PC-9 (cell line): ENCODE data around the gene S100A5. TPM values are rescaled to one million over a fixed set of nuclear protein-coding genes. Genes with fewer than 3 reads are reported as not detected.

Experiments
- BruUV-seq: library from RNA; stranded (reverse); fragments of 400-500 nt; replicated peaks from 2 replicates; lab custom pipeline; 2021; lab: Mats Ljungman, UMichigan
- CTCF ChIA-PET: fragments of 300-600 bp; sonication (Branson Sonifier 250); formaldehyde crosslinking; loops from one replicate; lab custom pipeline; 2022; ENCODE audit warnings: antibody characterized with exemption; lab: Charles Lee
- POLR2A ChIA-PET: fragments of 300-600 bp; sonication (Branson Sonifier 250); formaldehyde crosslinking; loops from one replicate; lab custom pipeline; 2022; ENCODE audit warnings: antibody characterized with exemption; ENCODE audit not compliant: unreplicated experiment; lab: Charles Lee
- DNase-seq, 2 experiments: peaks; one replicate each; pipeline versions ENCODE4 v3.0.0 to v3.0.0-alpha.2; 2015 to 2022; ENCODE audit warnings: mixed read lengths in 1 of 2
- H2AFZ ChIP-seq: fragments of 200-600 bp; sonication (generic); 2 replicates; pipeline ENCODE4 v1.8.1; 2017; ENCODE audit warnings: antibody characterized with exemption
- H3F3A ChIP-seq: fragments of 200-600 bp; sonication (generic); 2 replicates; pipeline ENCODE4 v1.8.1; 2017; ENCODE audit warnings: antibody characterized with exemption, mild to moderate bottlenecking, low read depth; ENCODE audit not compliant: insufficient read depth
- H3K27ac ChIP-seq: fragments of 200-600 bp; sonication (generic); 2 replicates; pipeline ENCODE4 v1.6.1; 2016; ENCODE audit warnings: mixed run types
- H3K27me3 ChIP-seq: fragments of 200-600 bp; sonication (generic); 2 replicates; pipeline ENCODE4 v1.6.1; 2016; ENCODE audit warnings: low read depth, mixed run types; ENCODE audit not compliant: insufficient read depth
- H3K36me3 ChIP-seq: fragments of 200-600 bp; sonication (generic); 2 replicates; pipeline ENCODE4 v1.6.1; 2016; ENCODE audit warnings: low read depth, mixed run types
- H3K4me1 ChIP-seq: fragments of 200-600 bp; sonication (generic); replicated peaks from 2 replicates; pipeline ENCODE4 v1.6.1; 2016; ENCODE audit warnings: mixed run types; ENCODE audit not compliant: insufficient read depth
- H3K4me2 ChIP-seq: fragments of 200-600 bp; sonication (generic); 2 replicates; pipeline ENCODE4 v1.6.1; 2017; ENCODE audit warnings: mixed run types
- H3K4me3 ChIP-seq: fragments of 200-600 bp; sonication (generic); 2 replicates; pipeline ENCODE4 v1.6.1; 2016; ENCODE audit warnings: mixed run types
- H3K79me2 ChIP-seq: fragments of 200-600 bp; sonication (generic); 2 replicates; pipeline ENCODE4 v1.6.1; 2017; ENCODE audit warnings: low read depth, mixed run types
- H3K9me2 ChIP-seq: fragments of 200-600 bp; sonication (generic); 2 replicates; pipeline ENCODE4 v1.8.1; 2017; ENCODE audit warnings: mild to moderate bottlenecking; ENCODE audit not compliant: insufficient read depth
- H3K9me3 ChIP-seq: fragments of 200-600 bp; sonication (generic); 2 replicates; pipeline ENCODE4 v1.8.1; 2016; ENCODE audit warnings: low read depth; ENCODE audit not compliant: insufficient read depth
- H4K20me1 ChIP-seq: fragments of 200-600 bp; sonication (generic); 2 replicates; pipeline ENCODE4 v1.8.1; 2017; ENCODE audit not compliant: insufficient read depth
- CTCF ChIP-seq: fragments of 200-600 bp; sonication (generic); conservative IDR thresholded peaks from 2 replicates; pipeline ENCODE4 v1.6.1; 2017; ENCODE audit warnings: mixed run types, antibody characterized with exemption, mild to moderate bottlenecking, moderate library complexity
- EZH2 ChIP-seq: fragments of 200-600 bp; sonication (generic); IDR thresholded peaks from 2 replicates; pipeline ENCODE4 v1.8.0; 2017; ENCODE audit warnings: antibody characterized with exemption, low read depth
- intact Hi-C: fragments of 100-400 bp; cut with micrococcal nuclease; formaldehyde crosslinking; loops from one replicate; pipeline ENCODE4 v1.10.0; 2022; ENCODE audit not compliant: unreplicated experiment
- total RNA-seq: library from RNA; stranded (reverse); gene quantifications from 2 replicates; pipeline ENCODE4 v1.2.3, GENCODE V29; 2021

The S100A5 gene
- total RNA-seq, 1 experiment from 2014 or later = 11.1 TPM

DNA sequence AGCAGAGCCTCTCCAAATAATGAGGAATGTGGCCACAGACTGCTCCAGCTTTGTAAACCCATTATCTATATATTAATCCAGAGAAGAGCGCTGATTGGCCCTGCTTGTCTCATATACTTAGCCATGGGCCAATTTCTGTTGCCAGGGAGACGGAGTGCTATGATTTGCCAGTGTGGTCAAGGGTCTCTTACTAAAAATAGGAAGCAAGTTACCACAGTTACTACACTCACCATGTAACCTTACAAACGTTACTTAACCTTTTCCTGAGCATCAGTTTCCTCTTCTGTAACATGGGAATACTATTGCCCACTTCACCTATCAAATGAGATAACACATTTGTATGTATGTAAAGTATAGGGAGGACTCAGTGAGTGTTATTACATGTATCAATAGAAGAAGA lies 32.6 kb upstream of the S100A5 start:
- no peaks in the 10 kb centered on the region for H3K79me2 ChIP-seq
- H3K4me1 ChIP-seq = peaks cover 21% of the 10 kb centered on the region
- no peak overlapping the region for H2AFZ ChIP-seq
- TF ChIP-seq EZH2 (no peak), CTCF (no peak)
- POLR2A ChIA-PET = no interaction called here
- intact Hi-C loops = loop anchor here (5.0 kb wide), 1 partner anchor 84 kb away; the partner anchor contains the start of gene SNAPIN
- no peaks in the 10 kb centered on the region for H3K27me3 ChIP-seq
- no peaks in the 10 kb centered on the region for H3K9me2 ChIP-seq
- no peaks in the 10 kb centered on the region for H3K9me3 ChIP-seq
- H3K27ac ChIP-seq = peak overlapping the region; percentile 75
- no peaks in the 10 kb centered on the region for H3K36me3 ChIP-seq
- H4K20me1 ChIP-seq = no peaks in the 10 kb centered on the region
- H3F3A ChIP-seq = peaks cover 19% of the 10 kb centered on the region
- CTCF ChIA-PET = interaction anchor here (1.0 to 1.9 kb wide), 5 partner anchors 35 to 57 kb away, joined by 3 to 13 read pairs (median 7); partner anchors contain the start of genes S100A13 and S100A16
- H3K4me2 ChIP-seq = peak overlapping the region; percentile 32
- H3K4me3 ChIP-seq = no peak overlapping the region
- DNase-seq = no peak
- no TSS peak for BruUV-seq

GRCh38 chr1:153572569-153573015 lies 31.9 kb upstream of the S100A5 start:
- ChIA-PET POLR2A (interaction anchor here (0.5 to 1.0 kb wide), 4 partner anchors 40 to 66 kb away, joined by 3 read pairs; partner anchors contain the start of genes S100A13 and S100A16), CTCF (interaction anchor here (0.6 to 1.9 kb wide), 8 partner anchors 28 to 57 kb away, joined by 3 to 13 read pairs (median 4); partner anchors contain the start of genes S100A13, S100A14, S100A16 and S100A6)
- Histone ChIP-seq H3K4me3 (no peak overlapping the region), H3K27me3 (no peaks in the 10 kb centered on the region), H3K9me2 (no peaks in the 10 kb centered on the region), H4K20me1 (no peaks in the 10 kb centered on the region), H3F3A (peaks cover 27% of the 10 kb centered on the region), H3K9me3 (no peaks in the 10 kb centered on the region), H3K27ac (peak overlapping the region; percentile 75), H3K36me3 (no peaks in the 10 kb centered on the region), H3K79me2 (no peaks in the 10 kb centered on the region), H2AFZ (no peak overlapping the region), H3K4me1 (peaks cover 29% of the 10 kb centered on the region), H3K4me2 (peak overlapping the region; percentile 32)
- TF ChIP-seq EZH2 = no peak
- TF ChIP-seq CTCF = peak; percentile 91
- intact Hi-C loops = loop anchor here (1.0 to 5.0 kb wide), 7 partner anchors 36 to 177 kb away; partner anchors contain the start of genes CHTOP, S100A13 and SNAPIN
- peak; percentile 81 to 84 for DNase-seq
- no TSS peak for BruUV-seq

GRCh38 chr1:153571706-153572105 lies 31.0 kb upstream of the S100A5 start:
- POLR2A ChIA-PET = no interaction called here

More at GRCh38 chr1:153571706-153572105, 31.0 kb upstream of the S100A5 start:
- H3K4me1 ChIP-seq = peaks cover 38% of the 10 kb centered on the region
- H3K4me3 ChIP-seq = no peak overlapping the region
- no peak for TF ChIP-seq EZH2
- no peak for TF ChIP-seq CTCF
- H2AFZ ChIP-seq = no peak overlapping the region
- H3F3A ChIP-seq = peaks cover 35% of the 10 kb centered on the region
- CTCF ChIA-PET = interaction anchor here (0.7 to 1.9 kb wide), 5 partner anchors 36 to 61 kb away, joined by 3 to 13 read pairs (median 7); partner anchors contain the start of genes S100A14, S100A16 and S100A6
- H3K9me3 ChIP-seq = no peaks in the 10 kb centered on the region
- DNase-seq = no peak
- H3K27me3 ChIP-seq = no peaks in the 10 kb centered on the region
- H3K27ac ChIP-seq = no peak overlapping the region
- BruUV-seq = no TSS peak
- intact Hi-C loops = loop anchor here (1.0 to 5.0 kb wide), 7 partner anchors 37 to 178 kb away; partner anchors contain the start of genes CHTOP, S100A13 and SNAPIN
- no peaks in the 10 kb centered on the region for H3K9me2 ChIP-seq
- H3K36me3 ChIP-seq = no peaks in the 10 kb centered on the region
- H3K79me2 ChIP-seq = no peaks in the 10 kb centered on the region
- H4K20me1 ChIP-seq = no peaks in the 10 kb centered on the region
- no peak overlapping the region for H3K4me2 ChIP-seq
